NAMALWA (cell line): ENCODE measurements around the gene SLC9A1.
"Not testable (repeated sequence)": the region's sequence is repeated elsewhere in the genome, so short reads cannot be mapped to it uniquely, and the experiment has no call there.

Experiments used
- DNase-seq: peaks from one replicate; pipeline ENCODE4 v3.0.0-alpha.2; 2015; ENCODE audit warnings: low spot score

Gene SLC9A1

GRCh38 chr1:27132624-27133023 is 22.3 kb downstream of the SLC9A1 start:
- DNase-seq = no peak

GRCh38 chr1:27132147-27132546 is 22.8 kb downstream of the SLC9A1 start:
- no peak for DNase-seq

- DNase-seq = no peak
Observed at GRCh38 chr1:27130798-27131197, 24.1 kb downstream of the SLC9A1 start.

GRCh38 chr1:27129225-27129624 is 25.7 kb downstream of the SLC9A1 start:
- no peak for DNase-seq

- no peak for DNase-seq
Observed at GRCh38 chr1:27127419-27127818, 27.5 kb downstream of the SLC9A1 start.

- no peak for DNase-seq
Observed at GRCh38 chr1:27126391-27126790, 28.5 kb downstream of the SLC9A1 start.

- DNase-seq = not testable (repeated sequence)
Observed at GRCh38 chr1:27125125-27125524, 29.8 kb downstream of the SLC9A1 start.

- DNase-seq = no peak
Observed at GRCh38 chr1:27124405-27124804, 30.5 kb downstream of the SLC9A1 start.

GRCh38 chr1:27122652-27123051 is 32.3 kb downstream of the SLC9A1 start:
- DNase-seq = no peak

- no peak for DNase-seq
Observed at GRCh38 chr1:27120854-27121253, 34.1 kb downstream of the SLC9A1 start.

- DNase-seq = no peak
Observed at GRCh38 chr1:27118440-27118689, 36.6 kb downstream of the SLC9A1 start.

- no peak for DNase-seq
Observed at GRCh38 chr1:27117733-27118439, 37.0 kb downstream of the SLC9A1 start.

GRCh38 chr1:27116697-27117096 is 38.2 kb downstream of the SLC9A1 start:
- no peak for DNase-seq

- DNase-seq = no peak
Observed at GRCh38 chr1:27116232-27116631, 38.7 kb downstream of the SLC9A1 start.

- no peak for DNase-seq
Observed at GRCh38 chr1:27114546-27114945, 40.4 kb downstream of the SLC9A1 start.

GRCh38 chr1:27113861-27114260 is 41.1 kb downstream of the SLC9A1 start:
- DNase-seq = no peak

GRCh38 chr1:27111626-27112573 is 43.0 kb downstream of the SLC9A1 start:
- peak; percentile 53 for DNase-seq

- DNase-seq = peak; percentile 44
Observed at GRCh38 chr1:27109103-27109822, 45.7 kb downstream of the SLC9A1 start.

GRCh38 chr1:27108588-27108987 is 46.3 kb downstream of the SLC9A1 start:
- no peak for DNase-seq

- peak; percentile 91 for DNase-seq
Observed at GRCh38 chr1:27106561-27107323, 48.2 kb downstream of the SLC9A1 start.

GRCh38 chr1:27105018-27105417 is 49.9 kb downstream of the SLC9A1 start:
- no peak for DNase-seq

- peak; percentile 29 for DNase-seq
Observed at GRCh38 chr1:27103498-27103897, 51.4 kb downstream of the SLC9A1 start.
